NCI-H526 (cell line): ENCODE results near the gene THRB.
"Not testable (repeated sequence)": the region's sequence is repeated elsewhere in the genome, so short reads cannot be mapped to it uniquely, and the experiment has no call there.

Experiments
- DNase-seq, 2 experiments: peaks; one replicate each; lab custom pipeline; 2025; lab: John Stamatoyannopoulos, UW

THRB gene

DNA sequence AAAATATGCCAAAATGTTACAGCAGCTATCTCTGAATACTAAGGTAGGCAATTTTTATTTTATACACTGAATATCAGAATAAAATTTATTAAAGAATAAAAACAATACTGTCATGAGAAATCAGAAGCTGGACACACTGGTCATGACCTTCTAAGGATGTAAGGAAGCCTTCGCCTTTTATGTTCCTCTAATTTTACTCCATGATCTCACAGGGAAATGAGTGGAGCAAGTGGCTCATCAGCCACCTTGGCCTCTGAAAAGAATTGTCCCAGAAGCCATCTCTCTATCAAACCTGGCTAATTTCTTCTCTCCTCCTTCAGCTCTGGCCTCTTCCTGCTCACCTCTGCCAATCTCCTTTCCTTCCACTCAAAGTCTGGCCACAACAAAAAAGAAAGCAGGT, 48.6 kb downstream of the THRB start:
- DNase-seq = no peak

DNA sequence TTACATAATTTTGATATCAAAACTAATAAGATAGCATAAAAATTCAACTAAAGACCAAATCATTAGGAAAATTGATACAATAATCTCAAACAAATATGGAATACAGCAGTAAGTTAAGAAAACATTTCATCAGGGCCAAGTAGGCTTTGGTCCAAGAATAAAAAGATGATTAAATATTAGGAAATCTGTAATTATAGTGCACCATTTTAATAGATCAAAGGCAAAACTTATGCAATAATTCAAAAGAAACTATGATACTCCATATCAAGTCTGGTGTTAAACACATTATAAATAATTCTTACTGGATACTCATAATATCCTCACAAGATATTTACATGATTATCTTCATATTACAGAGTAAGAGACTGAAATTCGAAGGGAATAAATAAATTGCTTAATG, 51.2 kb downstream of the THRB start:
- DNase-seq = no peak

DNA sequence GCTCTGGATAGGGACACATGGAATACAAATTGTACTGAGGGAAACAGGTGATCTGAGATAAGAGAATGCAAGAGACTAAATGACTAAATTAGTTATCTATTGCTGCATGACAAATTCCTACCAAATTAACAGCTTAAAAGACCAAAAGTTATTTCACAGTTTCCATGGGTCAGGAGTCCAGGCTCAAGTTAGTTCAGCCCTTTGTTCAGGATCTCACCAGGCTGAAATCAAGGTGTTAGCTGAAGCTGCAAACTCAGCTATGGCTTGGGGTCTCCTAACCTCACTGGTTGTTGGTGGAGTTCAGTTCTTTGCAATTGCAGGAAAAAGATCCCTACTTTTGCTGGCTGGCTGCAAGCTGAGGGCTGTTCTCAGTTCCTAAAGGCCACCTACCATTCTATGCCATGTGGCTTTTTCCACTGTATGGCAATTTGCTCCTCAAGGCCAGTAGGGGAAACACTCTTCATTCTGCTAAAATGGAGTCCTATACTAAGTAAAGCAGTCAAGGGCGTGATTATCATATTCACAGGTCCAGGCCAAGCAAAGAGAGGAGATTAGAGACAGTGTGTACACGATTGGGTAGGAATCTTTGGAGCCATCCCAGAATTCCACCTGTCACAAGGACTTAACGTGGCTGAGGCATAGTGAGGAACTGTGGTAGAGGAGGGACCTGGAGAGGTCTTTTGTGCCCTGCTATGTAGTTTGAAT, 53.7 kb downstream of the THRB start:
- no peak for DNase-seq

DNA sequence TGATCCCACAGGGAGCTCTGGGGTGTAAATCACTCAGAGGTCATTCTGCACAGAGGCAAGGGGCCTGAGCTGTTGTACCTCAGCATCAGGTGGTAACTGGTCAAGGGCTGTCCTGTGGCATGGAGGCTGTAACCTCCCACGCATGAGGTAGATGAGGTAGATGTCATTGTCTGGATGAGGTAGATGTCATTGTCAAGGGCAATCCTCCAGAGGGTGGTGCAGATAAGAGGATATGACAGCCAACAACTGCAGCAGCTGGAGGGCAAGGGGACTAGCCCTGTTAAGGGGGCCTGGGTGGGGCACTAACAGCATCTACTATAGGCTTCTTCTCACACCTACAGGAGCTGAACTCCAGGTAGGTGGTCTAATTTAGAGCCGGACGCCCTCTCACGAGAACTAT, 55.6 kb downstream of the THRB start:
- no peak for DNase-seq

DNA sequence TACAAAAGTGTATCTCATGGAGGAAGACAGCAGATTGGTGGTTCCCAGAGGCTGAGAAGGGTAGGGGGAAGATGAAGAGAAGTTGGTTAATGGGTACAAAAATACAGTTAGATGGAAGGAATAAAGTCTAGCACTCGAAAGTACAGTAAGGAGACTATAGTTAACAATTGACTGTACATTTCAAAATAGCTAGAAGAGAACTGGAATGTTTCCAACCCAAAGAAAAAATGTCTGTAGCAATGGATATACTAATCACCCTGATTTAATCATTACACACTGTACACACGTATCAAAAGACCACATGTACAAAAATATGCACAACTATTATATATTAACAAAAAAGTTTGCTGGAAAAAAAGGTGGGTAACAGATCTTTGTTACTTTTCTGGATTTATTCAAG, 57.3 kb downstream of the THRB start:
- no peak for DNase-seq

DNA sequence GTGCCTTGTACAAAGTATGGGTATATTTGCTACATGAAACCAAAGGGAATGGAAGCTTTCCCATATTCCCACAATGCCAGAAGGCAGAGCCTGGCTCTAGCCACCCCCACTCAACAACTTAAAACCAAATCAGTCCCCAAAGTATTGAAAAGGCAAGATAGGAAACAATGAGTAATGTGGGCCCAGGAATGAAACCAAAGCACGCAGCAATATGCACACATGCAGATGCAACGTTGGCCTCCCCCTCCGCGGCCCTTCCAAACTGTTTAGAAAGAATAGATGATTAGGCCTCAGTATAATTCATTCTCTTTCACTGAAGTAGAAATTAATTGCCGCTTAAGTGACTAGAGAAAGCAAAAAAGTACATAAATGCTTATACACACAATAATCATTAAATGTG, 59.1 kb downstream of the THRB start:
- no peak for DNase-seq

DNA sequence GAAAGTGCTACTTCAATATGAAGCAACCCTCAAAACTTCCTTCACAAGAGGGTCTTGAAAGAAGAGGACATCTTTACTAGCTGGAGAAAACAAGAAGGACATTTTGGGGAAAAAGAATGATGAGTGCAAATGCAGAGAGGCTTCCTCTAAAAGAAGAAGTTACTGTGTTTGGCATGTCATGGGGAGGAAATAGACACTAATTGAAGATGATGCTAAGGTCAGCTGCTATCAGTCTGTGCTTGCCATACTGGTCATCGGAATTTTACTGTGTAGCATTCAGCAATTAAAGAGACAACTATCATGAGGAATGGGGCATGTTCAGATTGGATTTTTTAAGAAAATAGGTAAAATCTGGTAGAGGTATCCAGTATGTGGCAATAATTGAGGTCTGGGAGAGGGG, 60.0 kb downstream of the THRB start:
- DNase-seq = no peak

DNA sequence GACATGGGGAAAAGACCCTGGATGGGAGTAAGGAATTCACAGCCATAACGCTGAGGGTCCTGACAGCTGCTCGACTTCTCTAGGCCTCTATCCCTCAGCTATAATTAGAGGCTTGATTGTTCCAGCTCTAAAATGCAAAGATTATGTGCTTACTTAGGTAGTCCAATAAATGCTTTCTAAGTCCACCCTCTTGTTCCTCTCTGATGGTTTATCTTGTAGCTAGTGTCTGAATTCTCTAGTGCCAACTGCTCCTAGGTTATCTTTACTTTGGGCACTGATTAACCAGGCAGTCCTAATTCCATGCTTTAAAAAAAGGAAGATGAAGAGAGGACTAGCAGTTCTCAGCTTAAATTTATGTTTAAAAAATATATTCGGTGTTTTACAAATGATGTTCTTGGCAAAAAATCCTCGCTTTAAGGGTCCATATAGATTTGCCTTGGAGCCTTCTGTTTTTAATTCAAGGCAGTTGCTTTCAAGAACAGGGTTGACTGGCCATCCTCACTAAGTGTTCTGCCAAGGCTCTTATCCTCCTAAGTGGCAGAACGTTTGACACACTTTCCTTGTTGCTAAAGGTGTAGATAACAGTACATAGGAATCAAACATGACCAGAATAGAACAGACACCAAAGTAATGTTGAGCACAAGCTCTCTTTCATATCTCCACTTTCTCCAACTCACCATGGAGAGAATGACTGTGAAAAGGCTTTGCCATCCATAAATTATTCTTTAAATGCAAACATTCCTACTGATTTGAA, 60.6 kb downstream of the THRB start:
- DNase-seq = no peak

DNA sequence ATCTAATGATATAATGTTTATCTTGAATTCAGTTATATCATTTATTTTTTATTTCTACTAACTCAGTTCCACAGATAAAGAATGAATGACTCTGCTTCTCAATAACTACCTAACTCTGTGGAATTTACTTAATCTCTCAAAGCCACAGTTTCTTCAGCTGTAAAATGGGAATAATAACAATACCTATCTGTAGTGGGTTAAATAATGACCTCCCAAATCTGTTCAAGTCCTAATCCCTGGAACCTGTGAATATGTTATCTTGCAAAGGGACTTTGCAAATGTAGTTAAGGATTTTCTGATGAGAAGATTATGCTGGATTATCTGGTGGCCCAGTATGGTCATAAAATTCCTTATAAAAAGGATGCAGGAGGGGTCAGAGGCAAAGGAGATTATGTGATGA, 61.7 kb downstream of the THRB start:
- no peak for DNase-seq

DNA sequence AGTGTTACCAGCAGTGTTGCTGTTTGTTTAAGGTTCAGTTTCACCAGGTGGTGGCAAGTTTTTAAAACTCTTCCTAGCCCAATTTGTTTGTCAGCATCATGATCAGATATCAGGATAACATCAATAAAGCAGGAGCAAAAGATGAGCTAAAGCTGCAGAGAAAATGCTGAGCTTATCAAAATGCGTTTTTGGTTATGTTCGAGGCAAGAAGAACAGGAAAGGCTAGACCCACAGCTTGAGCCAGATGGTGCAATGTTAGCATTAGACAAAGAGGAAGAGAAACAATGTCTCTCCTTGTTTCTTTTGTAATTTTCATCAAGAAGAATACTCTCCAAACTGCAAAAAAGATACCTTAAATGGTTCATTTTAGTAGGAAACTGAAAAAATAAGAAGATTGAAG, 66.2 kb downstream of the THRB start:
- no peak for DNase-seq

DNA sequence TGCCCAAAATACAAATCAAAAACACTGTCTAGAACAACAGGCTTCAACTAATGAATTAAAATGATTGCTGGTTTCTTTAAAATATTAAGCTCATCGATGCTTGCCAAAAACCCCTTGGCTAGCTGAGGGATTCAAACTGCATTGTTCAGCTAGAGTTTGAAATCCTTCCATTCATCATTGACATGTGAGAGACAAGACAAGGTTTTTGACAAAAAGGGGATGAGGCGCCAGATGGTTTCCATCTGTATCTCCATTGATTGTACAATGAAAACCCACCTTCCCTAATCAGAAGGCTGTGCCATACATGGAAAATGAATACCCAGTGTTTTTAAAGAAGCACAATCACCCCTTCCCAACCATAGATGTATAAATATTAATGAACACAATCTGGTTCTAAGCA, 67.8 kb downstream of the THRB start:
- DNase-seq = no peak

DNA sequence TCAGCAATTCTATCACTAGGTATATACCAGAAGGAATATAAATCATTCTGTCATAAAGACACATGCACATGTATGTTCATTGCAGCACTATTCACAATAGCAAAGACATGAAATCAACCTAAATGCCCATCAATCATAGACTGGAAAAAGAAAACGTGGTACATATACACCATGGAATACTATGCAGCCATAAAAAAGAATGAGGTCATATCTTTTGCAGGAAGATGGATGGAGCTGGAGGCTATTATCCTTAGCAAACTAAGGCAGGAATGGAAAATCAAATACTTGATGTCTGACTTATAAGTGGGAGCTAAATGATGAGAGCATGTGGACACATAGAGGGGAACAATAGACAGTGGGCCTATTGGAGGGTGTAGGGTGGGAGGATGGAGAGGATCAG, 73.8 kb downstream of the THRB start:
- DNase-seq = not testable (repeated sequence)

DNA sequence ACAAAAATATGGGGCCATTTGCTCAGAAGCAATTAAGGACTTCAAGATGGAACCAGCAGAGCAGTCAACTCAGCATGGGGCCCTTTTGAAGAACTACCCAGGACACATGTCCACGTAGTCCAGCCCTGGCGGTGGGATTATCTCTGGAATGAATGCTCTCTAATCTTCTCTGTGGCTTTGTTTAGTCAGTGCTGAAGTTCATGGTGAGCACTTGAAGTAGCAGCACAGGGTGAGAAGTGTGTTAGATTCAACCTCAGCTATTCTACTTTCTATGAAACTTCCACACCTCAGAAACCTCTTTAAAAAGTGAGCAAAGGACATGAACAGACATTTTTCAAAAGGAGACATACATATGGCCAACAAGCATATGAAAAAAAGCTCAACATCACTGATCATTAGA, 74.4 kb downstream of the THRB start:
- DNase-seq = no peak

DNA sequence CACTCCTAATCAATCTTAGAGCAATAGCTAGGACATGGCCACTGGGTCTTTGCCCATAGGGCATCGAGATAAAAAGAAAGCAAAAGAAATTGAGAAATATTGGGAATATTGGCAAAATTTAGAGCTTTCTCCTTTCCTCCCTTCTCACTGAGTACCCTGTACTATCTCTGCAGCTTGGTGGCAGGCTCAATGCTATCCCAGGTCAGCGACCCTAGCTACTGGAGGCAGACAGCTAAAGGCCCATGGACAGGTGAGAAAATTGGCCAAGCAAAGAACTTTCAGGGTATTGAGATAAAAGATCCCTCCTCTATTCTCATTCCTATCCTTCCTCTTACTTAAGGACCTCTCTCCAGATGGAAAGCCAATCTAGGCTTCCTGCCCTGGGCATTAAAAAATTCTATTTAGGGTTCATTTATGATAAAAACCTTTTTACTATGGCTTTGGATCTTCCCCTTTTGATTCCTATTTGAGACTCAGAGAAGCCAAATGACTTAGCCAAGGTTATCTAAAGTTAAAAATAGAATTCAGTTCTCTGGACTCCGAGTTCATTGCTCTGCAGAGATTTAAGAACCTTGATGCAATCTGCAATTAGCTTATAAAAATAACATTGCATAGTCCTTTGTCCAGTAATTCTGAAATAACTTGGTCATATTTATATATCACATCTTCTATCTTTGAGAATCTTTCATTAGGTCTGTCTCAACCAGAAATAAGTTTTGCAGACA, 75.4 kb downstream of the THRB start:
- no peak for DNase-seq

DNA sequence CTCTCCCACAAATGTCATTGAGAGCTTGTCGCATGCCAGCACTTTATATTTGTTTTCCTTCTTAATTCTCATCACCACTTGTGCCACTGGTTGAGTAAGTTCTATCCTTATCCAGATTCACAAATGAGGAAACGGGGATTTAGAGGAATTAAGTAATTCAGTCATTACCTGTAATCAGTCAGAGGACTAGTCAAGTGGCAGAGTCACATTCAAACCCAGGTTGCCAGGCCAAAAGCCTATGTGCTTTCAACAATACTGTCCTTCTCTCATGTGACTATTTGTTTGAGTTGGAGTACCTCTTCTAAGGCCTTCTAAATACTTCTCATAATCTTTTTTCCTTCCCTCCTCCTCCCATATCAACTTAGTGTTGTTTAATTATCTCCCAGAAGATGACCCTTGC, 76.9 kb downstream of the THRB start:
- DNase-seq = no peak

DNA sequence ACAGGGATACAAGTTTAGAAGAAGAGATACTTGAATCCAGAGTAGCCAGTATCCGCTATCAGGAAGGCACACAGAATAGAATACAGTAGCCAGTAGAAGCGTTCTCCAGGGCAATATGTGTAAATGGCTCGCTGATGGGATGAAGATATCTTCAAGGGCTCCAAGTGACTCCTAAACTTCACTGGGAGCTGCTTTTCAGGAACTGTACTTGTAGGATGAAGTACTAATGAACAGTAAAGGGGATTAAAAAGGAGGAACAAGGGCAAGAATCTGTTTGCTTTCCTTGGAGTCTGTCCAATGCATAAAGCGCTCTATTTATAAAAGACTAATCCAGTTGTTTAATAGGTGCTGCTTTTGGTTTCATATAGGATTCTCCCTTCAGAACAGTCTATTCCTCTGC, 78.4 kb downstream of the THRB start:
- DNase-seq = no peak

DNA sequence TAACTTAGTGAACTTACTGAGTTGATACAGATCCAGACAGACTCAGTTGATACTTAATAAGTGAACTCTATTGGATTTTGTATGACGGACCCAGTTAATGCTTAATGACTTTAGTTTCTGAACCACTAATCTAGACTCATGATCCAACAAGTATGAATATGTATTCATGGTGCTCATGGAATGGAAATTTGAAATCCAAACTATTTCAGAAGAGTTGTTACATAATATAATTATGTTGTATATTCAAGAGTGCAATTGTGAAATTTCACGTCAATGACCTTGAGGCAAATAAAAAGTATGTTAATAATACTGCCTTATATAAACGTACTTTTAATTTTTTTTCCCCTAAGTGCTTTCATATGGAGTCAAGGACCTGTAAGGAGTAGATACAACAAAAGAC, 78.8 kb downstream of the THRB start:
- DNase-seq = no peak

DNA sequence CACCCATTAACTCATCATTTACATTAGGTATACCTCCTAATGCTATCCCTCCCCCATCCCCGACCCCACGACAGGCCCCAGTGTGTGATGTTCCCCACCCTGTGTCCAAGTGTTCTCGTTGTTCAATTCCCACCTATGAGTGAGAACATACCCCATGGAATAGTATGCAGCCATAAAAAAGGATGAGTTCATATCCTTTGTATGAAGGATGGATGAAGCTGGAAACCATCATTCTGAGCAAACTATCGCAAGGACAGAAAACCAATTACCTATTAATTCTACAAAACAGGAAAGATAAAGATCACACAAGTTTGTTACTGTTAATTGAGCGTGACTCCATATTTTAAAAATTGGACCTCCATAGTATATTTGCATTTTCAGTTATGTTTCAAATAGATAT, 81.0 kb downstream of the THRB start:
- not testable (repeated sequence) for DNase-seq

DNA sequence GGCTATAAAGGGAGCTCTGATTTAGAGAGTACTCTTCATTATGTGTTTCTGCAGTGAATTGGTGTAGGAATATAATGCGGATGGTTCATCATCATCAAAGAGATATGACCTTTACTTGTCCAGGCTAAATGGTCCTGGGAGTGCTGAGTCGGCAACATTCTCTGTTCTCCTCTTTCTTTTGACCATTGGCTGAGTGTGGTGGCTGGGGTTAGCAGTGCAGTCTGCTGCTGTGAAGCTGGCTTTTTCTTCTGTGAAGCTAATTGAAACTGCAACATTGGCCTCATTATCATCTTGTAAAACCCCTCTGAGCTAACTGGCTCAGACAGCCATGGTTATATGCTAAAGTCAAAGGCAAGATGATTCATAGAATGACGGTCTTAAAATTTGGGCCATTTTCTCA, 83.8 kb downstream of the THRB start:
- no peak for DNase-seq

DNA sequence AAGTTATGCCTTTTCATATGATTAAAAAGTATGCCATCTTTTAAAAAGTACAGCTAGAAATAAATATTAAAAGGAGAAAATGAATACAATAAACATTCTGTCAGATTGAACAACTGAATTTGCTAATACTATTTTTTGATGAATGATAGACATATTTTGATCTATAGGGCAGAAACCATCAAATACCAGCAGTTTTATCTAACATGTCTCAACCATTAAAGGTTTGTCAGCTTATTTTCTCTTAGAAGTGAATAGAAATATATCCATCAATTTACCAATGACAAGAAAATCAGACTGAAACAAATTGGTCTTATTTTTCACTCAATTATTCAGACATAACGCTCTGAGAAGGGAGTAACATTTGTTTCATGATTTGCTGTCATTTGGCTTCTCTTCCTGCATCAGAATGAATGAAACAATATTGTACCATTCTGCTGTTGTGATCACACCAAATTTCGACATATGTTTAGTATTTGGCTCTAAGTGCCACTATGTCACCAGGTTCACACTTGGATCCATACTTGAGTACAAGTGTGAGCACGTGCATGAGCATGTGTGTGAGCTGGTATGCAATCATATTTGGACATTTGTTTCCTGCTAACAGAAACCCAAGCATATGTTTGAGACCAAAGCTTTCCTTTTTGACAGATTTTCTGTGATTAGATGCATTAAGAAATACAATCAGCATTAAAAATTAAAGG, 86.5 kb downstream of the THRB start:
- no peak for DNase-seq

DNA sequence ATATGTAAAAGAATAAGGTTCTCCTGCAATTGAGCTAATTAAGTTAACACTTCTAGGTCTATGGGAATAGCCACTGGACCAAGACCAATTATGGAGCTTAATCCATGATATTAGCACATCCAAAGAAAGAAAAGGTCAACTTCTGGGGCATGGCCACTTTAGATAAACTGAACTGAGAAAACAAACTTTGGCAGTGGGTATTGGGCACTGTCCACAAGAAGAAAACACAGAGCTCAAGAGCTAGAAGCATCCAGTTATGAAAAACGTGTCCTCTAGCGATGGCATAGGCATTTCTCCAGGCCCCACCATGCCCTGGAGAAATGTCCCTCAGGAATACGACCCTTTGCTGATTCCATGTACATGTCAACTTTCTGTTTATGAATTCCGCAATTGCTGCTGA, 87.8 kb downstream of the THRB start:
- no peak for DNase-seq

DNA sequence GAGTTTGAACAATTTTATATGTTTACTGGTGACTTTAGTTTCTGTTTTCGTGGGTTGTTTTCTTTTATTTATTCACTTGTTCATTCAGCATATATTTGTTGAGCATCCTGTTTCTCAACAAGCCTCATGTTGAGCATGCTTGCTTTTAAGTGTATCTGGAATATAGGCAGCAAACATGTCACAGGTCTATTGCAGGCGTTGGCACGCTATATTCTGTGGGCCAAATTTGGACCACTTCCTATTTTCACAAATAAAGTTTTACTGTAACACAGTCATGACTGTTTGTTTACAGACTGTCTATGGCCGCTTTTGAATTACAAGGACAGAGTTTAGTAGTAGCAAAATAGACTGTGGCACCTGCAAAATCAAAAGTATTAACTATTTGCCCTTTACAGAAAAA, 89.6 kb downstream of the THRB start:
- no peak for DNase-seq

DNA sequence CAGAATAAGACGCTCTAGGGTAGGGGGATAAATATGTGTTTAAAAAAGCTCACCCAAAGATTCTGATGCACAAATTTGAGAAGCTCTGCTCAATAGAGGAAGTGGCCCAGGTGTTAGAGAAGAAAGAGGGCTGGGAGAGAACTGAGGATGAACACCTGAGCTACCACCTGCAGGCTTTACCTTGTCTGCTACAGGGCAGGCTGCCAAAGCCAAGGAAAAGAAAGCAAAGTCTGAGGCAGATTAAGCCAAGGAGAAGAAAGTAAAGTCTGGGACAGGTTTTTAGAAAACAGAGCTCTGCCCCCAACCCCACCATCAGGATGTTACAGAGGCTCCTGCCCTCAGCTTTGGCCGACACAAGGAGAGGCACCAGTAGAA, 92.9 kb downstream of the THRB start:
- DNase-seq = no peak
